ENCODE data around the gene TPX2.
"Not testable (repeated sequence)": the region's sequence is repeated elsewhere in the genome, so short reads cannot be mapped to it uniquely, and the experiment has no call there.

The TPX2 gene

DNA sequence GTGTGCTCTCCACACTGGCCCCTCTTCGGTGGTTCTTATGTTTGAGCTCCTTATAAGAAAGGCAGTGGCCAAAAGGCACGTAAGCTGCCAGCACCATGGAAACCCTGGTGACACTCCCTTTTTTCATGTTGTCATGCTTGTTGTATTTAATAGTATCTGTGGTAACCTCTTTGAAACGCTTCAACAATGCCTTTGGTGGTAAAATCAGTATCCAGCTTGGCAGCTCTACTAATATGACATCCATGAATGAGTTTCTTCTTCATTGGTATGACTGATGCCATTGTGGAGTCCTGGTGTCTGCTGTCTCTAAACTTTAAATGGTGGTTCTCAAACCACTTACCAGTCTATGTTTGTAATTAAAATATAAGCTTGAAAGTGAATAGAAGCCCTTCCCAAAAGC is 69.4 kb downstream of the TPX2 start:
- peaks cover 9% of the 10 kb centered on the region for H3K4me1 Mint-ChIP-seq
- no peak for DNase-seq (ENCODE audit: low spot score in 2 of 2)
- H3K9me3 Mint-ChIP-seq, result no peaks in the 10 kb centered on the region
- H3K4me3 Mint-ChIP-seq, result no peak overlapping the region
- ATAC-seq, result no peak
- H3K27ac Mint-ChIP-seq, result no peak overlapping the region
- peaks cover 16% of the 10 kb centered on the region for H3K36me3 Mint-ChIP-seq

DNA sequence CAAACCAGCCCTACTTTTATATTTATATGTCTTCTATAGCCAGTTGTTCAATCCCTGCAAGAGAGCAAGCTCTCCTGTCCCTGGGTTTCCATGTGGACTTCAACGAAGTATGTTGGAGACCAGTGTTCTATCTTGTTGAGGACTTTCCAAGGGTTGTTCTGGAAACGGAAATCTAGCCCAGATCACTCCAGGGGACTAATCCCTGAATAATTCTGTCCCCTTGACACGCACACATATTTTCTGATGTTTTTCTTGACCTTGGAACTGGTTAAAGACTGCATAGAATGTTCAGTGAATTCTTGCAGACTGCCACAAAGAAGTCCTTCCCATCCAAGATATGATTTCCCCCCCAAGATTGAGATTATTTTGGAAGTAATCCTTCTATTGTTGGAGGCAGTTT is 70.6 kb downstream of the TPX2 start:
- H3K36me3 Mint-ChIP-seq, result peaks cover 10% of the 10 kb centered on the region
- no peak overlapping the region for H3K4me3 Mint-ChIP-seq
- DNase-seq (ENCODE audit: low spot score in 2 of 2) (no peak), ATAC-seq (no peak)
- H3K9me3 Mint-ChIP-seq, result no peaks in the 10 kb centered on the region
- H3K4me1 Mint-ChIP-seq, result peaks cover 6% of the 10 kb centered on the region
- H3K27ac Mint-ChIP-seq, result no peak overlapping the region

DNA sequence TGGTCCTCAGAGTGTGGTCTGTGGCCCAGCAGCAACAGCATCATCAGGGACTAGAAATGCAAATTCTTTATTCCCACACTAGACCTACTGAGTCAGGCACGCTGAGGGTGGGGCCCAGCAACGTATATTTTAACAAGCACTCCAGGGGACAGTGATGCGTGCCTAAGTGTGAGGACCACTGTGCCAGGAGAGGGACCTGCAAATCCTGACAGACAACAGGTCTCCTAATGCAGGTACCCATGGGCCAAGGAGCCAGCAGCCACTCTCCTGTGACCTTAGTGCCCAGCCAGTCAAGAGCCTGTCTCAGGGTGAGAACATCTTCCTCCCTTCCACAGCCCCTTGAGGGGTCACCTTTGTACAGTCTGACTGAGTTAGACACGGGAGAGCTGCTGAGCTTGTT is 72.1 kb downstream of the TPX2 start:
- ATAC-seq, result no peak
- no peak overlapping the region for H3K27ac Mint-ChIP-seq
- DNase-seq (ENCODE audit: low spot score in 2 of 2), result no peak
- peaks cover 6% of the 10 kb centered on the region for H3K4me1 Mint-ChIP-seq
- H3K4me3 Mint-ChIP-seq, result no peak overlapping the region
- H3K9me3 Mint-ChIP-seq, result no peaks in the 10 kb centered on the region
- peaks cover 5% of the 10 kb centered on the region for H3K36me3 Mint-ChIP-seq

DNA sequence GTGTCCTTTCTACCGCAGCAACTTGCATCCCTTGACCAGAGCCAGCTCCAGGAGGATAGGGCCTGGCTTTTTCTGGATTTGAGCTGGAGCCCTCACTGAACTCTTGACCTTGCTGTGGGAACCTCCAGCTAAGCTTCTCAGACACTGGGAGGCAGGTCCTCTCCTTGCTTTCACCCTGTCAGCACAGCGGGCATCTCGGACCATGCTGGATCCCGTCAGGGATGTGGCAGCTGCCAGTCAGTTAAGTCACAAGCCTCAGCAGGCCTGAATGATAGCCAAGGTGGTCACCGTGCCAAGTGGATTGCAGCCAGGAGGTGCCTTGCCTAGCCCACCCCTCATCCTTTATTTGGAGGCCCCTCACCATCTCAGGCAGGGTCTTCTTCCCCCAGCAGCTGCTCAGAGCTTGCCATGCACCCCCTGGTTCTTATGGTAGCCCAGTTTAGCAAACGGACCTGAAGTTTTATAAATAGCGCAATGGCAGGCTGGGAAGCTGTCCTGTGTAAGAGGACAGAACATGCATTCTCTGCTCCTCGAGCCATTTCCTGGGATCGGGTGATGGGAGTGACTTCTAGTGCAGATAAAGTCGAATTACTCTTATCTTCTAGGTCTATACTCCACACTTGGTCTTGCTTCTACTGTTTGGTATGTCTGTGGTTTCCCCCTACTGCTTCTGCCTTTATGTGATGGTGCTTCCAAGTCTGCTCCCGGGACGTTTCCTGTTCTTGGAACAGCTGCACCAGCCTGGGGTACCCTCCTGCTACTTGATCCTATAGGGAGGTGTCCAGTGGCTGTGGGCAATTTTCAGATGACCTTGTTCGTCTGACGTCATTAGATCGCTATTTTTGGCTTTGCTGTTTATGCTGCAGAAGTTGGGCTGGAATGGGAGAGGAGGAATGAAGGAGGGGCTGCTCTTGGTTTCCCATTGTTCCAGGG is 73.0 kb downstream of the TPX2 start:
- Mint-ChIP-seq H3K27ac (no peak overlapping the region), H3K9me3 (no peaks in the 10 kb centered on the region), H3K4me3 (no peak overlapping the region), H3K4me1 (peaks cover 6% of the 10 kb centered on the region), H3K36me3 (no peaks in the 10 kb centered on the region)
- no peak for DNase-seq (ENCODE audit: low spot score in 2 of 2)
- no peak for ATAC-seq

DNA sequence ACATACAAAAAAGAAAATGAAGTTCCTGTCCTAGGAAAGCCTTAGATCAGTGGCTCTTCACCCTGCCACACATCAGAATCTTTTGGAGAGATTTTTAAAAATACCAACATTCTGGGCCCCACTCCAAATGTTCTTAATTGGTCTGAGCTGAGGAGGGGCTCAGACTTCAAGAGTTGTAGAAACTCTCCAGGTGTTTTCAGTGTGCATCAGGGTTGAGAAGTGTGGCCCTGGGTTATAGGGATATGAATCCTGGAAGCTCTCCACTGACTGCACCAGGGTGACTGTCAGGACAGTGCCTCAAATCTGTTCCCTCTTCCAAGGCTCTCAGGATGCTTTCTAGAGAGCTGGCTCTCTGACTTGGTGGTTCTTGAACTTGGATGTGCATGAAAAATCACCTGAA is 74.5 kb downstream of the TPX2 start:
- Mint-ChIP-seq H3K36me3 (no peaks in the 10 kb centered on the region), H3K9me3 (no peaks in the 10 kb centered on the region), H3K27ac (no peak overlapping the region), H3K4me1 (peaks cover 6% of the 10 kb centered on the region), H3K4me3 (no peak overlapping the region)
- no peak for ATAC-seq
- no peak for DNase-seq (ENCODE audit: low spot score in 2 of 2)

DNA sequence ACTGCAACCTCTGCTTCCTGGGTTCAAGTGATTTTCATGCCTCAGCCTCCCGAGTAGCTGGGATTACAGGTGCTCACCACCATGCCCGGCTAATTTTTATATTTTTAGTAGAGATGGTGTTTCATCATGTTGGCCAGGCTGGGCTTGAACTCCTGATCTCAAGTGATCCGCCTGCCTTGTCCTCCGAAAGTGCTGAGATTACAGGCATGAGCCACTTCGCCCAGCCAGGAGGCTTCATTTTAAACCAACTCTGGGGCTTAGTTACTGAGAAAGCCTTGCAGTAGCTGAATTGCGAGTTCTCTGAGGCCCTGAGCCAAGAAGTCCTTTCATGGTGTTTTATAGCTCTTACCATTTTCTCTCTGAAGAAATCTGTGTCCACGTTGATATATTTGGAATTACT is 75.1 kb downstream of the TPX2 start:
- not testable (repeated sequence) for H3K27ac Mint-ChIP-seq; H3K36me3 Mint-ChIP-seq; H3K9me3 Mint-ChIP-seq; ATAC-seq; DNase-seq (ENCODE audit: low spot score in 2 of 2); H3K4me1 Mint-ChIP-seq; H3K4me3 Mint-ChIP-seq

DNA sequence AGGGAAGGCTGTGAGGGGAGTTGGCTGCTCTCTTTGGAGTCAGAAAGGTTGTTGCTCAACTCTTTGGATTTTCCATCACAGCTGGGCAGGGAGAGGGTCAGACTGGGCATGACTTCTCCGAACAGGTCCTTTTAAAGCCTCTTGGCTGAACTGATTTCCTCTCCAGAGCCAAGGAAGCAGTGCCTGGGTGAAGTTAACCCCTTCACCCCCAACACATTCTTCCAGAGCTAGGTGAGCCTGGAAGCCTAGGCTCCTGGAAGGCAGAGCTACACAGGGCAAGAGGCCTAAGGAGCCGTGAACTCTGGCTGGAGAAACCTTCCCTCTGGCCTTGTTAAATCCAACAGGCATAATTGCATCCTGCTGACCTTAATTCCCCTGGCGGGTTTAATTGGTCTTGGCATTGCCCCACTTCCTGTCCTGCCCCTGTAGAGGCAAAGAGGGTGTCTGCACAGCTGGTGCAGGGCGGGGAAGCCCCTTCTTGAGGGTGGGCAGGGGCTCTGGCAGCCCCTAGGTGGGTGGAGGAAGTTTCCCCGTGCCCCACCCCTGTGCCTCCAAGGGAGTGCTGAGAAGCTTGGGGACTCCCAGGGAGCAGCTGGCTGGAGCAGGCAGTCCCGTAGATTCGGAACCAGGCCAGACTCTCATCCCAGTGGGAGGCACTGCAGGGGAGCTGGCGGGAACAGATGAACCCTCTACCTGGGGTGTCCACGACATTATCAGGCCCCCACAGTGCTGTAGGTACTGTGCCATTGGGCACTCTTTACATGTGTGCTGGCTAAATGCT is 76.5 kb downstream of the TPX2 start:
- no peaks in the 10 kb centered on the region for H3K4me1 Mint-ChIP-seq
- DNase-seq (ENCODE audit: low spot score in 2 of 2) (no peak), ATAC-seq (no peak)
- H3K27ac Mint-ChIP-seq, result no peak overlapping the region
- H3K4me3 Mint-ChIP-seq, result no peak overlapping the region
- H3K36me3 Mint-ChIP-seq, result no peaks in the 10 kb centered on the region
- no peaks in the 10 kb centered on the region for H3K9me3 Mint-ChIP-seq

DNA sequence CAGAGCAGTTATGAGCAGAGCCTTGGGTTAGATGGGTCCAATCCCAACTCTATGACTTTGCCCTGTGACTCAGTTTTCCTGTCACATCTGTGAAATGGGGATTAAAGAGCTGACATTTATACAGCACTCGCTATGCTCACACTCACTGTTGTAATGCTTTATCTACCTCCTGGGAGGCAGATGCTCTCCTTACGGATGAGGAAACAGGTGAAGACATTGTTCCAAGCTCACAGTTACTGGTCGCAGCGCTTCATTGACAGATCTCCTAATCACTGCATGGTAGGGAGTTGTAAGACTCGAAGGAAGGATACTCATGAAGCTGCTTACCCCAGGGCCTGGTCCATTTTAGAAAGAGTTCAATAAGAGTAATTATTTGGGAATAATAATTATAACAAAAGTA is 77.1 kb downstream of the TPX2 start:
- Mint-ChIP-seq H3K36me3 (no peaks in the 10 kb centered on the region), H3K4me1 (no peaks in the 10 kb centered on the region), H3K9me3 (no peaks in the 10 kb centered on the region), H3K27ac (no peak overlapping the region), H3K4me3 (no peak overlapping the region)
- ATAC-seq, result no peak
- DNase-seq (ENCODE audit: low spot score in 2 of 2), result no peak

DNA sequence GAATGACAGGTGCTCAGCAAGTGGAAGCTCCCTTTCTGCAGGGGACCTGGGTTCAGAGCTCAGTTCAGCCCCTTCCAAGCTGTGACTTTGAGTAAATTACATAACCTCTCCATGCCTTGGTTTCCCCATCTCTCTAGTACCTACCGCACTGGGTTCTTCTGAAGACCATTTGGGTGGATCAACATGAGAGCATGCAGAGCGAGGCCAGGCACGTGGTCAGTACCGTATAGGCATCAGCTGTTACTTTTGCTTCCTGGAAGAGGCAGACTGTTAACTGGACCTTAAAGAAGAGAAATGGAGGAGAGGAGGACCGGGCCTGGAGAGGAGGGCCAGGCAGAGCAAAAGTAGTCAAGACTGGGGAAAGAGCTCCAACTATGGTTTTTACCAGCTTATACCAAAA is 78.4 kb downstream of the TPX2 start:
- H3K4me3 Mint-ChIP-seq, result no peak overlapping the region
- H3K36me3 Mint-ChIP-seq, result no peaks in the 10 kb centered on the region
- peaks cover 4% of the 10 kb centered on the region for H3K4me1 Mint-ChIP-seq
- H3K9me3 Mint-ChIP-seq, result no peaks in the 10 kb centered on the region
- no peak overlapping the region for H3K27ac Mint-ChIP-seq
- DNase-seq (ENCODE audit: low spot score in 2 of 2) (no peak), ATAC-seq (no peak)

DNA sequence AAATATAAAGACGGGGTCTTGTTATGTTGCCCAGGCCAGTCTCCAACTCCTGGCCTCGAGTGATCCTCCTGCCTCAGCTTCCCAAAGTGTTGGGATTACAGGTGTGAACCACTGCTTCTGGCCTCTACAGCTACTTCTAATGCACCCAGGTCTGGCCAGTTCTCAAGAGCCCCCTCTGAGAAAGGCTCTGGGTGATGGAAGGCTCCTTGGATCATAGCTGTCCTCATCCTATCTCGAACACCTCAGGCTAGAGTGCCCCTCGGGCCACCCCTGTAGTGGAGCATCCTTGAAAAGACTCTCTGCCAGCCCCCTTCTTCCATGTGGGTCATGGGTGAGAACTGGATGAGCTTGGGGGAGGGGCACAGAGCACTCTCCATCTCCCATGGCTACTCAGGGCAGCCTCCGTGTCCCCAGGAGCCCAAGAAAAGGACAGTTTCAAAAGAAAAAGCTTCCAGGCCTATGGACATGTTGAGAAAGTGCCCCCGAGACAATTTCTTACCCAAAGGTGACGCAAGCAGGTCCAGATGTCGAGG is 79.4 kb downstream of the TPX2 start:
- H3K4me1 Mint-ChIP-seq, result peaks cover 5% of the 10 kb centered on the region

DNA sequence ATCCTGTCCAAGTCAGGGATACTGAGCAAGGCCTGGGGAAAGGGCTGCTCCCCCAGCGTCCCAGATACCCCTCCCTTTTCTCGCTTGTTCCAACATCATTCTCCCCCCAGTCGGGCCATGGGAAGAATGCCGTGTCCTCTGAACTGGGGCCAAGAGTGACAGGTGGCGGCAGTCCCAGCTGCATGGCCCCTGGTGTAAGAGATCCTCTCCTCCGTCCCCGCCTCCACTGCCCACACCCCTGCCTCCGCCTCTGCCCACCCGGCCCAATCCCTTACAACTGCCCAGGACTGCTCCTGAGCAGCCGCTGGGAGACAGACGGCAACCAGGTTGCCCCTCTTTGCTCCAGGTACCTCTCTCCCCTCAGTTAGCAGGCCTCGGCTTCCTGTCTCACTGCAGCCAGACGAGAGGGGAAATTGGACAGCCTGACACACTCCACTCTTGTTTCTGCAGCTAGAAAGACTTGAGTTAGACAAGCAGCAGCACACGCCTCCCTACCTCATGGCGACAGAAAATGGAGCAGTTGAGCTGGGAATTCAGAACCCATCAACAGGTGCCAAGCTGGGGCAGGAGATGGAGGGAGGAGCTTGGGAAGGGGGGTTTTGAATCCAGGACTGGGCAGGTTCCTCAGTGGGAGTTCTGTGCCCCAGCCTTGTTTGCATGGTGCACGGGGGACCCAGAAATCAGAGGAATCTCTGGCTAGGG is 80.1 kb downstream of the TPX2 start, which contains the start of gene MYLK2:
TSS of gene MYLK2 (plus strand) at position 274 of the 702 bp plus-strand sequence. CDS start at position 499, 225 bp downstream.
- H3K36me3 Mint-ChIP-seq, result no peaks in the 10 kb centered on the region
- DNase-seq (ENCODE audit: low spot score in 2 of 2), result no peak
- H3K4me1 Mint-ChIP-seq, result peaks cover 5% of the 10 kb centered on the region
- no peak for ATAC-seq
- H3K27ac Mint-ChIP-seq, result peak within 1 kb of the TSS; percentile 43
- H3K4me3 Mint-ChIP-seq, result no peak within 1 kb of the TSS
- H3K9me3 Mint-ChIP-seq, result no peaks in the 10 kb centered on the region

More for the DNA sequence above, 79.4 kb downstream of the TPX2 start:
- ATAC-seq (no peak), DNase-seq (ENCODE audit: low spot score in 2 of 2) (no peak)
- H3K36me3 Mint-ChIP-seq, result no peaks in the 10 kb centered on the region
- H3K9me3 Mint-ChIP-seq, result no peaks in the 10 kb centered on the region
- H3K4me3 Mint-ChIP-seq, result no peak overlapping the region
- peak overlapping the region; percentile 43 for H3K27ac Mint-ChIP-seq

DNA sequence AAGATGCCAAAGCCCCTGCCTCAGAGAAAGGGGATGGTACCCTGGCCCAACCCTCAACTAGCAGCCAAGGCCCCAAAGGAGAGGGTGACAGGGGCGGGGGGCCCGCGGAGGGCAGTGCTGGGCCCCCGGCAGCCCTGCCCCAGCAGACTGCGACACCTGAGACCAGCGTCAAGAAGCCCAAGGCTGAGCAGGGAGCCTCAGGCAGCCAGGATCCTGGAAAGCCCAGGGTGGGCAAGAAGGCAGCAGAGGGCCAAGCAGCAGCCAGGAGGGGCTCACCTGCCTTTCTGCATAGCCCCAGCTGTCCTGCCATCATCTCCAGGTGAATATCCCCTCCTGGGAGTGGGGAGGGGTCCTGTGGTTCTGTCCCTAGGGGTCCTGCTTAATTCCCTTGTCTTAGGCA is 81.1 kb downstream of the TPX2 start:
- no peak for ATAC-seq

DNA sequence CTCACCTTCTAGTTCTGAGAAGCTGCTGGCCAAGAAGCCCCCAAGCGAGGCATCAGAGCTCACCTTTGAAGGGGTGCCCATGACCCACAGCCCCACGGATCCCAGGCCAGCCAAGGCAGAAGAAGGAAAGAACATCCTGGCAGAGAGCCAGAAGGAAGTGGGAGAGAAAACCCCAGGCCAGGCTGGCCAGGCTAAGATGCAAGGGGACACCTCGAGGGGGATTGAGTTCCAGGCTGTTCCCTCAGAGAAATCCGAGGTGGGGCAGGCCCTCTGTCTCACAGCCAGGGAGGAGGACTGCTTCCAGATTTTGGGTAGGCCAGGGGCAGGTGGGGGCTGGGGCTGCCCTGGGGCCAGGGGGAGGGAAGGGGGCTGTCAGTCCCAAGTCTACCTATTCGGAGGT is 82.3 kb downstream of the TPX2 start:
- DNase-seq (ENCODE audit: low spot score in 2 of 2) (no peak), ATAC-seq (no peak)
- Mint-ChIP-seq H3K27ac (no peak overlapping the region), H3K4me3 (no peak overlapping the region), H3K4me1 (peaks cover 5% of the 10 kb centered on the region), H3K9me3 (no peaks in the 10 kb centered on the region), H3K36me3 (no peaks in the 10 kb centered on the region)

More for the DNA sequence above, 81.1 kb downstream of the TPX2 start:
- no peak for DNase-seq (ENCODE audit: low spot score in 2 of 2)
- Mint-ChIP-seq H3K9me3 (no peaks in the 10 kb centered on the region), H3K4me3 (no peak overlapping the region), H3K36me3 (no peaks in the 10 kb centered on the region), H3K4me1 (peaks cover 5% of the 10 kb centered on the region), H3K27ac (no peak overlapping the region)

DNA sequence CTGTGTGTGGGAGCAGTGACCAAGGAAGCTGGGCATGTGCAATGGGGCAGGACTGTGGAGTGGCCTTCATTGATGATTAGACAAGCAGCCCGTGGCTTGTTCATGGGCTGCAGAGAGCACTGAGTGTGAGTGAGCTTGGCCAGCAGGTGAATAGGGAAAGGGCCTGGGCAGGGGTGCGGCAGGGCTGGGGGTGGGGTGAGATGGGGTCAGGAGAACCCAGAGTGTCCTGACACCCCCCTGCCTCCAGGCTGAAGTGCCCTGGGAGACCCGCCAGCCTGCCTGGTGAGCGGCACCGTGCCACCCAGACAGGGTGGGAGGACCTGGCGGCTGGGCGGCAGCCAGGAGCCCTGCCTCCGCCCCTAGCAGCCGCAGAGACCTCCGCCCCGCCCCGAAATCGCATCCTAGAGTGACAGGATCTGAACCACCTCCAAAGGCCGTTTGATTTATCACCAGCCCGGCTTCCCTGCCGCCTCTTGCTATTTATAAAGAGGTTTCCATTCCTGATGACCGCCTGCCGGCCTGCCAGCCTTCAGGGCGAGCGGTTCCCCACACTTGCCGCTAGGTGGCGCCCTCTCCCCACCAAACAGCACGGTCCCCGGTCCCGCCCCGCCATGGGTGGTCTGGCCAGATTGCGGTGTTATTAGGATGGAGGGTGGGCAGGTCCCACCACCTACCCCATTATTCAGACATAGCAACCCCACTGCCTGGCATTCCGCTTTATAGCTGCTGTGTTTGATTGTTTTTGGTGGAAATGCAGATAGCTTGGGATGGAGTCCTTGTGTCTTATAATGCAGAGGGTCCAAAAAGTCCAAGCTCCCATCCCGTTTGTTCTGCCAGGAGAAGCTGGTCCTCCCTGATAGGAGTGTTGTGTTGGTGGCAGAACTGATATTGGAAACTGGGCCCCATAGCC is 83.6 kb downstream of the TPX2 start:
- no peak overlapping the region for H3K27ac Mint-ChIP-seq
- H3K36me3 Mint-ChIP-seq, result no peaks in the 10 kb centered on the region
- DNase-seq (ENCODE audit: low spot score in 2 of 2) (peak; percentile 74 to 88), ATAC-seq (peak; percentile 80)
- no peaks in the 10 kb centered on the region for H3K9me3 Mint-ChIP-seq
- H3K4me1 Mint-ChIP-seq, result peaks cover 5% of the 10 kb centered on the region
- no peak overlapping the region for H3K4me3 Mint-ChIP-seq
